NCI-H128 (cell line): ENCODE data around the gene CPA2.
"Not testable (repeated sequence)": the region's sequence is repeated elsewhere in the genome, so short reads cannot be mapped to it uniquely, and the experiment has no call there.

Experiments used
- DNase-seq: peaks from one replicate; lab custom pipeline; 2025; ENCODE audit not compliant: unreplicated experiment; lab: John Stamatoyannopoulos, UW

Gene CPA2

GRCh38 chr7:130249626-130250025 lies 17.0 kb upstream of the CPA2 start:
- DNase-seq = not testable (repeated sequence)

GRCh38 chr7:130254555-130254954 lies 12.1 kb upstream of the CPA2 start:
- DNase-seq = no peak

DNA sequence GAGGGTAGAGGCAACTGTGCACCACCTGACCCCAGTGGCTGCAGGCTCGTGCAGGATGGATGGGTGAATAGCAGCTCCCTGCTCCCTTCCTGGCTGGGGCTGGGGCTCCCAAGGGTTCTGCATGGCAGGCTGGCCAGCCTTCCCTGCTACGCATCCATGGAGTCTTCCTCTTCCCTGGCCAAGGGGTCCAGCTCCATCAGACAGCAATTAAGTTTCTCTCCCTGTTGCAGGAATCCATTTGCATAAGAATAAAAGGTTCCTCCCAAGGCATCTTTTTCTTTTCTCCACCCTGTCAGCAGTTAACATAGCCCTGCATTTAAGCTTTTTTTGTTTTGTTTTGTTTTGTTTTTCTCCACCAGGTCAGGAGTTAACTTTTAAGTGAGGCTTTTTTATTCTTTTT lies 10.0 kb upstream of the CPA2 start:
- no peak for DNase-seq

GRCh38 chr7:130258494-130259078 lies 8.1 kb upstream of the CPA2 start:
- DNase-seq = no peak

GRCh38 chr7:130262448-130262847 lies 4.2 kb upstream of the CPA2 start:
- no peak for DNase-seq

- DNase-seq = no peak
Observed at GRCh38 chr7:130263130-130263529, 3.5 kb upstream of the CPA2 start.

- DNase-seq = no peak
Observed at GRCh38 chr7:130266961-130267321, 278 bp downstream of the CPA2 start.

- DNase-seq = no peak
Observed at GRCh38 chr7:130268463-130269317, 2.0 kb downstream of the CPA2 start.

DNA sequence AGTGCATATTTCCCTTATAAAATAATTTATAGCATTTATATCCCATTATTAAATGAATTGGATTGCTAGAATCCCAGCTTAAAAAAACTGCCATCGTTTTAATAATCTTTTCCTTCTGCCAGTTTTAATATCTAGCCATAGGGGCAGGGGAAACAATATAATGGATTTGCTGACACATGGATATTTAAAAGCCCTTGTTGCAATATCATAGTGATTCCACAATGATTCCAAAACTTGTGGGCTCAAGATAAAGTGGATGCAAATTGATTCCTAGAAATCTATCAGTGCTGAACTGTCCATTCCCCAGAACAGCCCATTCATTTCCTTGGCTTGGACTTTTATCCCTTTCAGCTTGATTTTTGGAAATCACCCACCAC lies 2.6 kb downstream of the CPA2 start:
- no peak for DNase-seq

DNA sequence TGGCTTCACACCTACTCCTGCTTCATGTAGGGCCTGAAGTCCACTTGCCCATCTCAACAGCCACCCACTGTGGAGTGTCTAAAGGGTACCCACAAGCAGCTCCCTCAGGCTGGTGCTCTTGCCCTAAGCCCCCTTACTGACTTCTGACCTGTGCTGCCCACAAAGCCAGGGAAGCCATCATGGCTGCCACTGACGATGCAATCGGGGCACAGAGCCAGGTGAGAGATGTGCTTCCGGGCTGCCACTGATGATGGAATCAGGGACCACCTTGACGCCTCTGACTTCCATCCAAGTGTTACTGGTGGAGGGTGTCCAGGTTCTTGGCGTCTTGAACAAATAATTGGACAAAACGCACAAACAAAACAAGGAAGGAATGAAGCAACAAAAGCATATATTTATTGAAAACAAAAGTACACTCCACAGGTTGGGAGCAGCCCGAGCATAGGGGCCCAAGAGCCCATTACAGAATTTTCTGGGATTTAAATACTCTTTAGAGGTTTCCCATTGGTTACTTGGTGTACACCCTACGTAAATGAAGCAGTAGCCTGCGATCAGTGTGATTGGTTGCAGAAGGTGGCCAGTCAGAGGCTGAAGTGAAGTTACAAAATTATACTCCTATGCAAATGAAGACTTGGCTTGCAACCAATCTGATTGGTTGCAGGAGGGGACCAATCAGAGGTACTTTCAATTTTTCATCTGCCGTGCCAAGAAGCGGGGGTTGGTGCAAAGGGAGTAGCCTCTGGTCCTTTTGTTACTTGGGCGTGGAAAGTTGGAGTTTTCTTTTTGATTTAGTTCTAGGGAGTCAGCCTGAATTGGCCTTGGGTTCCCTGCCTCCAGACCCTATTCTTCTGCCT lies 4.5 kb downstream of the CPA2 start:
- DNase-seq = no peak

DNA sequence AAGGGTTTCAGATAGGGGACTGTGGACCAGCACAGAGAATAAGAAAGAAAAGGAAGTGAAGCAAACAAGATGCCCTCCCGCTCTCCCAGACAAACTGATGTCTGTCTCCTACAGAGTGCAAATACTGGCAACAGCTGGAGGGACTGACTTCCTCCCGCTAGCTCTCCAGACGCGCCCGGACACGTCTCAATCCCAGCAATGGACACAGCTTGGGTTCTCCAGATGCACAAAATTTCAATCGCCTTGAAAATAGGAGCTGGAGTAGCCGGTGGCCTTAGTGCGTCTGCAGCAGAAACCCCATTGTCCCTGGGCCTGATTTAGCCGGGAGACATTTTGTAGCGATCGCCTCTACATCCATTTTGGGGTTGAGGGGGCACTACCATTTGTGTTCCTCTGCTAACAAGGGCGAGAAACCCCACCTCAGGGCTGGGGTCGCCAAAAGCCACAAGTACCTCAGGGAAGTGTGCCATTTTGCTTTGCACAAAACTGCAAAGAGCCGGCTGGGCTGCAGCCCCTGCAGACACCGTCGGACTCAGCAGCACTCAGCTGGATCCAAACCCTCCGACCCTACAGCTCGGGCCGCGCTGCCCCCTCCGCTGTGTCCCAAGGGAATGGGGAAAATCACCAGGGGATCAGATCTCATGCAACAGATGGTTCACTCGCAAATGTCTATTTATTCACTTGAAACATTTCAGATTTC lies 5.9 kb downstream of the CPA2 start:
- DNase-seq = no peak

DNA sequence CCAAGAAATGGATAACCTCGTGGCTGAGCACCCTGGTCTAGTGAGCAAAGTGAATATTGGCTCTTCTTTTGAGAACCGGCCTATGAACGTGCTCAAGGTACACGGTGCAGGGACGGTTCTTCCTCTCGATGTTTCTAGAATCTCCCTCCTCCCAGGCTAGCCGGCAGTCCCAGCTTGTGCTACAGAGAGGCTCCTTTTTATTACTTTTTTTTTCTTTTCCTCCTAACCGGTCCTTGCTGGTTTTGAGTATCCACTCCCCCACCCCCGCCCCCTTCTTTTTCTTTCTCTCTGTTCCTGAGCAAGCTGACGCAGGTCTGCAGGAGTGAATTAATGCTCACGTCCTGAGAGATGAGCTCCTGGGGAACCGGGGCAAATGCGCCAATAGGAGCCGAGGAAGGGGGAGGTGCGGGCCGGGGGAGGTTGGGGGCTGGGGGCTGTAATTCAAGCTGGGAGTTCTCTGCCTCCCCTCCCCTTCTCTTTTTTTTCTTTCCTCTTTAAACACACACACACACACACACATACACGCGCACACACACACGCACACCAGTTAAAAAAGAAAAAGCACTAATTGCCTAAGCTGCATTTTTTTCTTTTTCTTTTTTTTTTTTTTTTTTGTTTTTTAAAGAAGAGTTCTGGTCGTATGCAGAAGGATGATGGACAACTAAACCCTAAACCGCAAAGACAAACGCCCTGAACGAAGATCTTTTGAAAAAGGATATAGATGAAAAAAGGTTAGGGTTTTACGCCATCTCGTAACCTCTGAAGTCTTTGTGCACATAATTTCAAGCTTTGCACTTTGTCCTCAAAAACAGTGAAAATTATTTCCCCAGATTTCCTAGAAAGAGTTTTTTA lies 6.6 kb downstream of the CPA2 start:
- DNase-seq = peak; percentile 74

- no peak for DNase-seq
Observed at GRCh38 chr7:130273933-130274255, 7.2 kb downstream of the CPA2 start.

DNA sequence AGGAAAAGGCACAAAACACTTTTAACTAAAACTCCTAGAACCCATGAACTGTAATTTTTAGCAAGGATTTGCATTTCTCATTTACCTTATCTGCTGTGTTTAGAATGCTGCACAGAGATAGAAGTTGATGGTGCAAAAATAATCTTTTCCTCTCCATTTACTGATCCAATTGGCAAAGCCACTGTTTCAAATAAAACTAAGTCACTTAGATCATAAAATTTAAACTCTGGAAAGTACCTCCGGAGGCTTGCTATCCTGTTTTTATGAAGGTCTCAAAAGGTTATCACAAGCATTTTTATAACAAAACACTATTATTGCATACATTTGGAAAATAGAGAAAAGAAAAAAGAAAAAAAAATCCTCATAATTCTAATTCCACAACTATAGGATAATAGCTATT lies 7.6 kb downstream of the CPA2 start:
- no peak for DNase-seq

DNA sequence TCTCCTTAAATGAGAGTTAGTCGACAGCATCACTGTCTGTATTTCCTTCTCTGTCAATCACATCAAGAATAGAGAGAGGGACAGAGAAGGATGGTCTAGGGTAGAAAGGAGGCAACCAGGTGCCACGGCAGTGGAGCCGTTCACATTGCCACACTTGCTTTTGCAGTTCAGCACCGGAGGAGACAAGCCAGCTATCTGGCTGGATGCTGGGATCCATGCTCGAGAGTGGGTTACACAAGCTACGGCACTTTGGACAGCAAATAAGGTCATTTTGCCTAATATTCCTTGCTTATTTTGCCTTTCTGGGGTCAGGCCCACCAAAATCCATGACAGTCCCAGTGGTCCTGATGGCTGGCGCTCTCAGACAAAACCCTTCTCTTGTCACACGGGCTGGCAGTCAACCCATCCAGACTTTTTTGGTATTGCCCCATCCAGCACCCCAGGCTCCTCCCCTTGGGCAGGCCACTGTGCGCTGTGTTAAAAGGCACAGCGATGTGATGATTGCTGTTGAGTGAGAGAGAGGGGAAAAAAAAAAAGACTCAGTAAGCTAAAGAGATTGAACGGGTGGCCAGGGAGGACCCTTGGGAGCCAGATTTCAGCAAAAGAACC lies 8.4 kb downstream of the CPA2 start:
- DNase-seq = no peak

- DNase-seq = no peak
Observed at GRCh38 chr7:130275826-130276297, 9.2 kb downstream of the CPA2 start.

- no peak for DNase-seq
Observed at GRCh38 chr7:130276796-130277762, 10.4 kb downstream of the CPA2 start.

- DNase-seq = no peak
Observed at GRCh38 chr7:130277763-130278643, 11.3 kb downstream of the CPA2 start.
